ENCODE data around the gene ATG13.

DNA sequence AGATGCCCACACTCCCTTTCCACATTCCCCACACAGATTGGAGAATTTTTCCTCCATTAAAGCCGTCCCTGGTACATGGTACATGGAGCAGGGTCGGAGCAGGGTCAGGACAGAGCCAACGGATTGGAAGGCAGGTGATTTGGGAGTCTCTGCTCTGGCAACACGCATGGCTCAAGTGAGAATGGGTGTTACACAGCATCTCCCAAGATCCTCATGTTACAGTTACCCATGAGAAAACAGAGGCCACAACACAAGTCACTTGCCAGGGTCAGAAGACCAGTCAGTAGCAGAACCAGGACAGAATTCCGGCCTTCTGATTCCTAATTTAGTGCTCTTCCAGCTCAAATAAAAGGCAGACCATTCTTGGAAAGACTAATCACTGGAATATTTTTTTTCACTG lies 94.0 kb downstream of the ATG13 start:
- TF ChIP-seq, protein P1, sequence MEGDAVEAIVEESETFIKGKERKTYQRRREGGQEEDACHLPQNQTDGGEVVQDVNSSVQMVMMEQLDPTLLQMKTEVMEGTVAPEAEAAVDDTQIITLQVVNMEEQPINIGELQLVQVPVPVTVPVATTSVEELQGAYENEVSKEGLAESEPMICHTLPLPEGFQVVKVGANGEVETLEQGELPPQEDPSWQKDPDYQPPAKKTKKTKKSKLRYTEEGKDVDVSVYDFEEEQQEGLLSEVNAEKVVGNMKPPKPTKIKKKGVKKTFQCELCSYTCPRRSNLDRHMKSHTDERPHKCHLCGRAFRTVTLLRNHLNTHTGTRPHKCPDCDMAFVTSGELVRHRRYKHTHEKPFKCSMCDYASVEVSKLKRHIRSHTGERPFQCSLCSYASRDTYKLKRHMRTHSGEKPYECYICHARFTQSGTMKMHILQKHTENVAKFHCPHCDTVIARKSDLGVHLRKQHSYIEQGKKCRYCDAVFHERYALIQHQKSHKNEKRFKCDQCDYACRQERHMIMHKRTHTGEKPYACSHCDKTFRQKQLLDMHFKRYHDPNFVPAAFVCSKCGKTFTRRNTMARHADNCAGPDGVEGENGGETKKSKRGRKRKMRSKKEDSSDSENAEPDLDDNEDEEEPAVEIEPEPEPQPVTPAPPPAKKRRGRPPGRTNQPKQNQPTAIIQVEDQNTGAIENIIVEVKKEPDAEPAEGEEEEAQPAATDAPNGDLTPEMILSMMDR (IDR thresholded peaks at IDR 0.05): no peak
- TF ChIP-seq POLR2A (IDR thresholded peaks at IDR 0.05) (no peak), EP300 (IDR thresholded peaks at IDR 0.05) (no peak)

Data from ovary (tissue), 3 donors.